H1 (cell line): ENCODE results near the gene MICU1. TPM values are rescaled to one million over a fixed set of nuclear protein-coding genes. Genes with fewer than 3 reads are reported as not detected.

Source experiments
- CTCF ChIA-PET: fragments of 300-600 bp; sonication (Branson Sonifier 250); formaldehyde crosslinking; loops from one replicate; lab custom pipeline; 2021; ENCODE audit not compliant: partially characterized antibody; lab: Charles Lee
- POLR2A ChIA-PET: fragments of 300-600 bp; sonication (Branson Sonifier 250); formaldehyde crosslinking; loops from one replicate; lab custom pipeline; 2021; ENCODE audit warnings: inconsistent platforms; ENCODE audit not compliant: partially characterized antibody; lab: Charles Lee
- DNase-seq, 2 experiments: peaks; one replicate each; pipeline versions ENCODE4 v3.0.0 to v3.0.0-alpha.2; 2010 to 2022; ENCODE audit warnings: low spot score in 2 of 2, low read depth in 1 of 2, mixed read lengths in 1 of 2
- FAIRE-seq: peaks from 2 replicates; lab custom pipeline; 2011; peaks lifted over from hg19 to GRCh38; lab: Jason Lieb, UNC
- H2AFZ ChIP-seq: 2 replicates; pipeline ENCODE4 v1.8.1; 2012; ENCODE audit warnings: low read length, inconsistent platforms
- H2AK5ac ChIP-seq: 2 replicates; pipeline ENCODE4 v1.6.1; 2013; ENCODE audit warnings: low read depth, low read length
- H2BK120ac ChIP-seq: replicated peaks from 2 replicates; pipeline ENCODE3; 2013; ENCODE audit warnings: low read depth, low read length, inconsistent platforms
- H2BK12ac ChIP-seq: 2 replicates; pipeline ENCODE4 v1.6.1; 2013; ENCODE audit warnings: low read depth, low read length
- H2BK15ac ChIP-seq: 2 replicates; pipeline ENCODE4 v1.6.1; 2013; ENCODE audit warnings: low read length
- H2BK20ac ChIP-seq: 2 replicates; pipeline ENCODE4 v1.6.1; 2013; ENCODE audit warnings: low read length
- H2BK5ac ChIP-seq: 2 replicates; pipeline ENCODE4 v1.6.1; 2013; ENCODE audit warnings: low read depth, low read length
- H3K14ac ChIP-seq: 2 replicates; pipeline ENCODE4 v1.6.1; 2013; ENCODE audit warnings: inconsistent platforms; ENCODE audit not compliant: insufficient read length
- H3K18ac ChIP-seq: 2 replicates; pipeline ENCODE4 v1.6.1; 2013; ENCODE audit warnings: low read length; ENCODE audit errors: extremely low read depth
- H3K23ac ChIP-seq: 2 replicates; pipeline ENCODE4 v1.6.1; 2013; ENCODE audit warnings: inconsistent platforms; ENCODE audit not compliant: insufficient read length
- H3K23me2 ChIP-seq: 2 replicates; pipeline ENCODE4 v1.6.1; 2013; ENCODE audit warnings: low read depth, low read length
- H3K27ac ChIP-seq: 2 replicates; pipeline ENCODE4 v1.6.1; 2011; ENCODE audit warnings: low read depth, low read length, inconsistent platforms
- H3K27me3 ChIP-seq, 4 experiments: replicated peaks in 1 of 4; 1 replicate in 1 of 4; 2 replicates in 3 of 4; pipeline versions ENCODE4 v1.6.1 to v1.8.1; 2011 to 2013; ENCODE audit warnings: low read length in 3 of 4, mild to moderate bottlenecking in 3 of 4, inconsistent platforms in 2 of 4, mixed read lengths in 2 of 4, moderate library complexity in 1 of 4; ENCODE audit not compliant: control insufficient read depth in 3 of 4, insufficient read depth in 3 of 4; ENCODE audit errors: extremely low read depth in 1 of 4
- H3K36me3 ChIP-seq, 4 experiments: 2 replicates each; pipeline versions ENCODE4 v1.6.1 to v1.8.1; 2011 to 2013; ENCODE audit warnings: mild to moderate bottlenecking in 4 of 4, low read length in 3 of 4, moderate library complexity in 2 of 4, control low read depth in 1 of 4, inconsistent platforms in 1 of 4; ENCODE audit not compliant: insufficient read depth in 4 of 4, control insufficient read depth in 2 of 4
- H3K4ac ChIP-seq: replicated peaks from 2 replicates; pipeline ENCODE3; 2013; ENCODE audit warnings: low read length, low read depth, mixed read lengths, inconsistent platforms; ENCODE audit not compliant: insufficient read length
- H3K4me1 ChIP-seq, 4 experiments: replicated peaks in 1 of 4; 1 replicate in 1 of 4; 2 replicates in 3 of 4; pipeline versions ENCODE4 v1.6.1 to v1.8.1; 2011 to 2013; ENCODE audit warnings: low read length in 3 of 4, inconsistent platforms in 2 of 4, mixed read lengths in 1 of 4; ENCODE audit not compliant: insufficient read depth in 4 of 4, control insufficient read depth in 3 of 4
- H3K4me2 ChIP-seq, 2 experiments: 2 replicates each; pipeline versions ENCODE4 v1.6.1 to v1.8.1; 2011 to 2013; ENCODE audit warnings: low read depth in 2 of 2, low read length in 2 of 2, control low read depth in 1 of 2, inconsistent platforms in 1 of 2, mild to moderate bottlenecking in 1 of 2; ENCODE audit not compliant: insufficient read depth in 1 of 2
- H3K4me3 ChIP-seq, 4 experiments: fragments of 200-600, 300-600 bp in 1 of 4; sonication (generic), shearing (Covaris generic), sonication (Bioruptor Twin) in 1 of 4; 2 replicates each; pipeline versions ENCODE4 v1.5.1 to v1.8.1; 2011 to 2016; ENCODE audit warnings: low read length in 4 of 4, low read depth in 3 of 4, control low read depth in 2 of 4, inconsistent platforms in 2 of 4, mild to moderate bottlenecking in 2 of 4, mixed read lengths in 1 of 4, moderate library complexity in 1 of 4; ENCODE audit not compliant: insufficient read depth in 2 of 4; ENCODE audit errors: extremely low read depth in 1 of 4
- H3K56ac ChIP-seq: replicated peaks from 2 replicates; pipeline ENCODE3; 2013; ENCODE audit warnings: low read depth, mild to moderate bottlenecking, mixed read lengths, low read length, inconsistent platforms; ENCODE audit not compliant: insufficient read length
- H3K79me1 ChIP-seq: 2 replicates; pipeline ENCODE4 v1.6.1; 2013; ENCODE audit warnings: low read depth, low read length, control low read depth
- H3K79me2 ChIP-seq, 2 experiments: 2 replicates each; pipeline versions ENCODE4 v1.6.1 to v1.8.1; 2012 to 2013; ENCODE audit warnings: low read length in 2 of 2, mild to moderate bottlenecking in 2 of 2, inconsistent platforms in 1 of 2; ENCODE audit not compliant: insufficient read depth in 2 of 2, control insufficient read depth in 1 of 2
- H3K9ac ChIP-seq, 4 experiments: replicated peaks in 1 of 4; 1 replicate in 1 of 4; 2 replicates in 3 of 4; pipeline versions ENCODE4 v1.6.1 to v1.8.1; 2011 to 2013; ENCODE audit warnings: low read depth in 3 of 4, low read length in 3 of 4, control low read depth in 2 of 4, mild to moderate bottlenecking in 2 of 4, moderate library complexity in 2 of 4, inconsistent platforms in 1 of 4; ENCODE audit errors: extremely low read depth in 1 of 4
- H3K9me3 ChIP-seq, 2 experiments: 2 replicates each; pipeline versions ENCODE4 v1.6.1 to v1.8.1; 2012 to 2013; ENCODE audit warnings: mild to moderate bottlenecking in 2 of 2, moderate library complexity in 2 of 2, control low read depth in 1 of 2, inconsistent platforms in 1 of 2, low read depth in 1 of 2, low read length in 1 of 2, mixed read lengths in 1 of 2; ENCODE audit not compliant: insufficient read depth in 2 of 2
- H4K20me1 ChIP-seq, 2 experiments: replicated peaks in 1 of 2; 2 replicates each; pipeline versions ENCODE3 to v1.8.1; 2011 to 2013; ENCODE audit warnings: inconsistent platforms in 2 of 2, low read length in 2 of 2, mild to moderate bottlenecking in 1 of 2; ENCODE audit not compliant: insufficient read depth in 2 of 2, control insufficient read depth in 1 of 2
- H4K5ac ChIP-seq: 2 replicates; pipeline ENCODE4 v1.6.1; 2013; ENCODE audit warnings: low read length, low read depth, mixed read lengths, inconsistent platforms; ENCODE audit not compliant: insufficient read length
- H4K8ac ChIP-seq: 2 replicates; pipeline ENCODE4 v1.8.0; 2013; ENCODE audit warnings: mild to moderate bottlenecking, moderate library complexity, low read length, inconsistent platforms; ENCODE audit not compliant: insufficient read depth; ENCODE audit errors: extremely low read depth
- H4K91ac ChIP-seq: replicated peaks from 2 replicates; pipeline ENCODE3; 2013; ENCODE audit warnings: low read length, mixed read lengths, inconsistent platforms; ENCODE audit not compliant: insufficient read length
- ATF3 ChIP-seq: IDR thresholded peaks from 2 replicates; pipeline ENCODE4 v1.6.1; 2011; ENCODE audit warnings: low read depth, mild to moderate bottlenecking, low read length; ENCODE audit not compliant: insufficient read depth
- EP300 ChIP-seq, 2 experiments: IDR thresholded peaks; 1 replicate in 1 of 2; 2 replicates in 1 of 2; pipeline ENCODE4 v1.6.1; 2011 to 2012; ENCODE audit warnings: low read depth in 2 of 2, low read length in 2 of 2, mild to moderate bottlenecking in 2 of 2, borderline replicate concordance in 1 of 2, inconsistent platforms in 1 of 2, moderate library complexity in 1 of 2
- KDM5A ChIP-seq: fragments of 200-600 bp; IDR thresholded peaks from 2 replicates; pipeline ENCODE4 v1.7.1; 2012; ENCODE audit warnings: mild to moderate bottlenecking, low read length, inconsistent platforms, mixed read lengths
- PHF8 ChIP-seq: fragments of 200-600 bp; sonication (generic); conservative IDR thresholded peaks from 2 replicates; pipeline ENCODE4 v1.7.1; 2012; ENCODE audit warnings: low read depth, mild to moderate bottlenecking, inconsistent platforms, low read length, moderate library complexity
- POLR2A ChIP-seq, 2 experiments: IDR thresholded peaks; 1 replicate in 1 of 2; 2 replicates in 1 of 2; pipeline ENCODE4 v1.6.1; 2011; ENCODE audit warnings: low read depth in 2 of 2, low read length in 2 of 2, mild to moderate bottlenecking in 2 of 2; ENCODE audit errors: control extremely low read depth in 1 of 2
- SIN3A ChIP-seq, 2 experiments: IDR thresholded peaks in 1 of 2; conservative IDR thresholded peaks in 1 of 2; 2 replicates each; pipeline ENCODE4 v1.6.1; 2011 to 2012; ENCODE audit warnings: low read length in 2 of 2, improper control_type of control experiment in 1 of 2, low read depth in 1 of 2, mild to moderate bottlenecking in 1 of 2
- SRF ChIP-seq: IDR thresholded peaks from 2 replicates; pipeline ENCODE4 v1.6.1; 2011; ENCODE audit warnings: mild to moderate bottlenecking, low read depth, low read length, moderate library complexity
- YY1 ChIP-seq: IDR thresholded peaks from 2 replicates; pipeline ENCODE4 v1.6.1; 2011; ENCODE audit warnings: low read depth, mild to moderate bottlenecking, low read length
- WGBS, 2 experiments: shearing (Covaris generic) in 1 of 2; methylation state at CpG; one replicate each; pipeline versions ENCODE4 v1.1.6 to v1.1.7; 2013 to 2015; ENCODE audit warnings: low lambda C conversion rate in 2 of 2, mixed read lengths in 2 of 2, inconsistent platforms in 1 of 2, low coverage in 1 of 2, missing lambda C conversion rate in 1 of 2; ENCODE audit not compliant: insufficient replicate concordance in 2 of 2, insufficient coverage in 1 of 2, insufficient read length in 1 of 2; ENCODE audit errors: extremely low coverage in 1 of 2, missing lambda C conversion rate in 1 of 2; 5-methylcytosine and 5-hydroxymethylcytosine counted together
- polyA plus RNA-seq, 7 experiments: library from polyadenylated mRNA; depleted of rRNA in 3 of 7; stranded (reverse) in 5 of 7; unstranded in 2 of 7; fragments of >200 nt in 5 of 7; fragments of 200-250 nt in 2 of 7; gene quantifications; 1 replicate in 5 of 7; 2 replicates in 1 of 7; 4 replicates in 1 of 7; pipeline versions ENCODE4 v1.2.1 to v1.2.3, GENCODE V29; 2011 to 2013; ENCODE audit warnings: missing spikeins in 2 of 7, mixed read lengths in 2 of 7
- total RNA-seq: library from RNA; stranded (reverse); fragmentation: NEBNext Ultra II Directional; extraction: Animal tissue kit (Norgen Biotek cat#: 25700); gene quantifications from 2 replicates; pipeline ENCODE4 v1.2.1, GENCODE V29; 2021

MICU1 gene
- total and polyA plus RNA-seq, 2 of the 8 experiments (the other 6 are each of a cell fraction or from before 2014, with no cell fraction given): 18.0 to 36.7 TPM

- Histone ChIP-seq H3K4me1 (peaks cover 0 to 4% (median 1%) of the 10 kb centered on the region in 4 experiments; a peak in 2 of 7 replicates), H3K18ac (no peak overlapping the region), H4K20me1 (no peaks in the 10 kb centered on the region), H3K27me3 (no peaks in the 10 kb centered on the region), H2BK20ac (no peak overlapping the region), H3K4me3 (no peak overlapping the region), H3K56ac (no peak overlapping the region), H3K79me2 (peaks cover 0 to 28% of the 10 kb centered on the region in 2 experiments; a peak in 2 of 4 replicates), H3K14ac (no peak overlapping the region), H2AK5ac (no peak overlapping the region), H2BK12ac (no peak overlapping the region), H3K4ac (no peak overlapping the region), H2BK120ac (no peak overlapping the region), H2BK5ac (no peak overlapping the region), H3K27ac (no peak overlapping the region), H3K23me2 (no peaks in the 10 kb centered on the region), H3K79me1 (no peaks in the 10 kb centered on the region), H3K9me3 (no peaks in the 10 kb centered on the region), H3K9ac (no peak overlapping the region), H4K8ac (no peak overlapping the region), H3K36me3 (no peaks in the 10 kb centered on the region), H3K4me2 (no peak overlapping the region), H4K5ac (no peak overlapping the region), H3K23ac (no peak overlapping the region), H2AFZ (no peak overlapping the region), H2BK15ac (no peak overlapping the region), H4K91ac (no peak overlapping the region)
- TF ChIP-seq EP300 (IDR thresholded peaks at IDR 0.05; ENCODE audit: borderline replicate concordance in 1 of 2, low read depth in 2 of 2, low read length in 2 of 2) (no peak), YY1 (no peak), PHF8 (no peak), KDM5A (no peak), SRF (peak; percentile 68), SIN3A (conservative IDR thresholded peaks at IDR 0.05 in 1 of 2, IDR thresholded peaks at IDR 0.05 in 1 of 2; ENCODE audit: low read depth in 1 of 2, low read length in 2 of 2) (no peak), POLR2A (IDR thresholded peaks at IDR 0.05; ENCODE audit: control extremely low read depth in 1 of 2, low read depth in 2 of 2, low read length in 2 of 2) (no peak), ATF3 (no peak)
- DNase-seq (no peak), FAIRE-seq (no peak)
- 80% methylated on average over 3 of the region's 3 CpGs; no CpG with 5 or more reads in 1 of the 2 experiments for WGBS, 2 experiments
- CTCF ChIA-PET: no interaction called here
- POLR2A ChIA-PET: no interaction called here
These were observed 20.8 kb downstream of the MICU1 start for GRCh38 chr10:72605122-72605521.
